Activated CD8-positive, alpha-beta memory T cell treated with anti-CD3 and anti-CD28 coated beads for 1 hour (primary cell): Measurements from ENCODE around the gene SNX12.
"Not testable (repeated sequence)": the region's sequence is repeated elsewhere in the genome, so short reads cannot be mapped to it uniquely, and the experiment has no call there.

Experiments used
- DNase-seq, 2 donors: peaks; one replicate each; pipeline ENCODE4 v3.0.0-alpha.2; 2020; ENCODE audit warnings: low read depth in 1 of 2; ENCODE audit errors: extremely low read depth in 1 of 2

Gene SNX12

DNA sequence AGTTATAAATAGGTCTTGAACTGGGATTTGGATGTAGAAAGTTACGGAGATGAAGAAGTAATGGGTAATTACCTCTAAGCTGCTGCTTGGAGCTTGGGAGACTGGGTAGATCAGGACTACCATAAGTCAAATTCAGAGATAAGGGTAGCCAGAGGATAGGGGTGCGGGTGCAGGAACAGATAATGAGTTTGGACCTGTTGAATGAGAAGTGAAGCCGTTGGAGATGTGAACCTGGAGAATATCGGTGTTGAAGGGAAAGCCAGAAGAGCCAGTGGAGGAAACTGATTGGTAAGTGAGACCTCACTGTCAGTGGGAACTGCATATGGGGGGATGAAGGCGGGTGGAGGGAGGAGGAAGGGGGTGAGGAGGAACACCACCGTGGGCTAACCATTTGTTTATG, 26.9 kb upstream of the SNX12 start:
- no peak for DNase-seq

DNA sequence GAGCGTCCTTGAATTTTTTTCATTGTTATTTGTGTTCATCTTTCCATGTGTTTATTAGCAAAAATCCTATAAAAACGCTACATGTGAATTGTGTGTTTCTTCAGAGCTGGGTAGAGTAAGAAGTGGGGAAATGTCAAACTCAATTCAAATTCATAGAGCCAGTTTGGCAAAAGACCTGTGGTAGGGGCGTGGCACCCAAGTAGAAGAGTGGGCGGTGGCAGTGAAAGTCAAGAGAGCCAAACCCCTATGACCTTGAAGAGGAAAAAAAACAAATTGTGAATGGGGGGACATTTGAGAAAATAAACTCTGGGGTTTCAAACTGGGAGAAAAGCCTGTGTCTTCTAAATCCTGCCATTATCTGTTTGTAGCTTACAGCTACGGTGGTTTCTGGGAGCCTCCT, 23.1 kb upstream of the SNX12 start:
- DNase-seq = no peak

DNA sequence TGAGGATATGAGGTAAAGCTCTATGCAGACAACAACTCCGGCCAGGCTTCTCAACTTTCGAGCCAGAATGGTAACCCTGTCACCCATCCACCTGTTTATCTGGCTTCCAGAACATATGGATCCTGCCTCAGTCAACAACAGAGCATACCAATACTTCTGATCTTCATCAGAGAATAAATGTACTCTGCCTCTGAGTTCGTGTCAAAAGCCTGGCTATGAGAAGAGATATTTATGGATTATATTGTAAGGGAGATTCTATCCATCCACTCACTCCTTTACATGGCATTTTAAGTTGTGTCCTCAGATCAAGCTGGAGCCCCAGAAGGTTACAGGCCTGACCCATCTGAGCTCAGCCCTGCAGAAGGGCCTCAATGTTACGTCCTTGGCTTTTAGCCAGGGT, 17.8 kb upstream of the SNX12 start:
- no peak for DNase-seq

DNA sequence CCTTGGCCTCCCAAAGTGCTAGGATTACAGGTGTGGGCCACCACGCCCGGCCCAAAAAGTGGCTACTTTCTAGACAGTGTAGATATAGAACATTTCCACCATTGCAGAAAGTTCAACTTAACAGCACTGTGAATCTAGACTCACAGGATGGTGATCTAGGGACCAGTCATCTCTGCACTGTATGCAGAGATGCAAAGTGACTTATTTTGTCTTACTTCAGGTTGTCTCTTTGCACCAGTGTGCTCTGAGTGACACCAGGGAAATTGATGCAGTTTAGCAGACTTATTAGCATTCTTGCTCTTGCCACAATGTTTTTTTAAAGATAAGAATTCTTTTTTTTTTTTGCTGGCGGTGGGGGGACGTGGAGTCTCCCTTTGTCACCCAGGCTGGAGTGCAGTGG, 14.7 kb upstream of the SNX12 start:
- DNase-seq = no peak

DNA sequence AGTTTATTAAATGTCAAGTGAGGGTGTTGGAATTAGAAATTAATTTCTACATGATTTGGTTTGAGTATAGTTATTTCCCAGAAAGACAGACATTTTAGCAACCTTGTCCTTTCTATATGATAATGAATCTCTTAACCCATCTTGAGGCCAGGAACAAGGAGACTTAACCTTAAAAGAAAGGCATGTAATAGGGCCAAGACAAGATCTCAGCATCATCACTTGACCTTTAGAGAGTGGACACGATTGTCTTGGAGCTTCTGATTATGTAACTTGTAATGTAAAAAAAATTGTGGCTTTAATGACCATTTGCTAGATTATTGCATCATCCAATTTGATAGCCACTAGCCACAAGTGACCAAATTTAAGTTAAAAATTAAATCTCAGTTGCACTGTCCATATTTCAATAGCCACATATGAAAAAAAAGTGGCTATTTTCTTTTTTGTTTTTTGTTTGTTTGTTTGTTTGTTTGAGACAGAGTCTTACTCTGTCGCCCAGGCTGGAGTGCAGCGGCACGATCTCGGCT, 14.1 kb upstream of the SNX12 start:
- DNase-seq = no peak

DNA sequence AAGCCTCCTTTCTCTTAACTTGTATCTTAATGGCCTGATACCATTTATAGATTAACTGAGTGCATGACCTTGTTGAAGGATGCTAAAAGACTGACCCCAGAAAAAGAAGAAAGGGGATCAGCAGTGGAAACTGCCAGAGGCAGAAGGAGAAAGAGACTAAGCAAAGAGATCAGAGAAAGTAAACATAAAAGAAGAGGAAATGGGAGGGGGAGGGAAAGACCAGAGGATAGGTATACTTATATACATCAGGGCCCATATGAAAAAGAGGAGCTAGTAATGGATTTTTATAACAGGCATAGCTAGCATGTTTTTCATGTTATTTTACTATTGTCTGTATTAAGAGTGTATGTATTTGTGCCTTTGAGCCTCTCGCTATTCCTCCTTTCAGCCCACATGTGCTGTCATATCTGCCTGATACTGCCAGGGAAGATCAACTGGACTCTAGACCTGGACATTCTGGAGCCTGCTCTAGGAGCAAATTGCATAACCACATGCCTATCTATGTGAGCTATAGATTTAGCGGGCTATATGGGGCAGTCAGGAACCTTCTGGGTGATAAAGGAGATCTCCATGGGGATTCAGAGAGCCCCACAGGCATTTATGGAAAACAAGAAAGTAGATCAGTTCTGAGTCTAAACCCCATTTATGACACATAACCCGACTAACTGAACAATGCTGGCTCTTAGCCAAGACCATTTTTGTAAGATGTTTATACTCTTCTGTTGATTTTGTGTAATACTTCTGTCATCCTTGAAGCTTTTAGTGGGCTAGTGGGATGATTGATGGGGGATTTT, 13.4 kb upstream of the SNX12 start:
- DNase-seq = no peak

DNA sequence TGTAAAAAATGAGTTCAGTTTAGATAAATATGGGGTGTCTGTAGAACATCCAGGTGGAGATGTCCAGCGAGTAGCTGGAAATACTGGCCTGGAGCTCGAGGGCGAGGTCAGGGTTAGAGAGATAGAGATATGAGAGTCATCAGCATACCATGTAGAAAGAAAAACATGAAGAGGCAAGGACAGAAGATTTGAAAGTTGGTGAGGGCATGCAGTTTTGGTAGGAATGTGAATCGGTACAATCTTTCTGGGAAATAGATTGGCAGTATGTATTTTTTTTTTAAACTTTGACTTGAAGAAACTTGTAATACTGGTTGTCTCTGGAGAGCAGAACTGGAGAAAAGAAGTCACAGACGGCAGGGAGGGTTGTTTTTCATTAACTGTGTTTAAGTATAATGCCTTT, 2.4 kb upstream of the SNX12 start:
- no peak for DNase-seq

DNA sequence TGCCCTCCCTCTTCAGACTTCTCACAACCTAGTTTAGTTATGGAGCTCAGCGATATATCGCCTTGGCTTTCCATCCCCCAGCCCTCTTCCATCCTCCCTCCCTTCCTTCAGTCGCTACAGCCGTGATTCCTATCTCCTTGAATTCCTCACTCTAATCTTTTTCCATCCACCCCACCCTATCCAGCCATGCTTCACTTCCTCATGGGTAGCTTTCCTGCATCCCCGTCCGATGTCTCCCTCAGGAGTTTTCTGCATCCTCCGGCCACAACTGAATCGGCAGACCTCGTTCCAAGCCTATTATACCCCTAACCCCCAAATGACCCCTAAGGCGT, 456 bp downstream of the SNX12 start:
- no peak for DNase-seq

DNA sequence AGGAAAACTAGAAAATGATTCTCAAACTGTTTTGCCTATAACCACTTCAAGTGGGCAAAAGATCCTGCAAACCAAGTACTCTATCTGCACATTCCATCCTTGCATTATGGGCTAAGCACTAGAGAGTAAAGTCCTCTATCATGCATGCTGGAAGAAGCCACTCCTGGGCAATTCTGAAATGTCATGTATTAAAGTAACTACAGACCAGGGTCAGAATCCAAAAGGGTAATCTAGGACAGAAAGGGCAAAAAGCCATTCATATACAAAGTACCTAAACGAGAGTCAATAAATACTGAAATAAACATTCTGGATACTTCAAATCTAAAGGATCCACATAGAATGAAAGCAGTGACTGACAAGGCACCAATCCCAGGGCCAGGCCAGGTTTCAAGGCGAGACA, 1.0 kb downstream of the SNX12 start:
- DNase-seq = no peak

DNA sequence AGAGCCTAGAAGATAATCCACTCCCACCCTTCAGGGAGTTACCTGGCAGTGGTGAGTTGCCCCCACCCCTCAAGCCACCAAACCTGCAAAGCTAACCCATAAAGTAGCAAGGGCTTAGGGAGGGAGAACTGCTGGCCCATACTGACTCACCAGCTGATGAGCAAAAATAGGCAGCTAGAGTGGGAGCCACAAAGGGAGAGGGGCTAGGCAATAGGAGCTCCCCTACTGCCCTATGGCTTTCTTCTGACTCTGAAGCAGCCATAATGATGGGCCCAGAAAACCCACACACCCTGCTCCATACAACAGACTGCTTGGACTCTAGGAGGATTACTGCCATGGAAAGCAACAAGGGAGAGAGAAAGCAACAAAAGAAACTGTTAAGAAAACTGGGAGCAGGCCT, 8.0 kb downstream of the SNX12 start:
- no peak for DNase-seq

DNA sequence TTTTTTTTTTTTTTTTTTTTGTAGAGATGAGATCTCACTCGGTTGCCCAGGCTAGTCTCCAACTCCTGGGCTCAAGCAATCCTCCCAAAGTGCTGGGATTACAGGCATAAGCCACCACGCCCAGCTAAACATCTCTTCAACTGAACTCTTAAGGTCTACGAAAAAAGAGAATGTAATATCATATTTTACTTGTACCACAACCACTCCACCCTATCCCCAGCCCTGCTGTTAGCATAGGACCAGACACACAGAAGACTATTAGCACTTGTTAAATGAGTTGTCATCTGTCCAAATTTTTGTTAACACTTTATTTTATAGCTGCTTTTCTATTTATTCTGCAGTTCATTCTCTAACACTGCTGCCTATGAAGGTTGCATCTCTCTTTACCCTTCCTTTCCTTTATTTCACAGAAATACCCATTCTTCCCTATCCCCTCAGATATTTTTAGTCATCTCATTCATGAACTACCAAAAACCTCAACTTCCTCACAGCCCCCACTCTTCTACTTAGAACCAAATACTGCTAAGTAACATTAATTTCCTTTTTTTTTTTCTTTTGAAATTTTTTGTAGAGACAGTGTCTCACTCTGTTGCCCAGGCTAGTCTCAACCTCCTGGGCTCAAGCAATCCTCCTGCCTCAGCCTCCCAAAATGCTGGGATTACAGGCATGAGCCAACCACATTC, 10.1 kb downstream of the SNX12 start:
- no peak for DNase-seq

DNA sequence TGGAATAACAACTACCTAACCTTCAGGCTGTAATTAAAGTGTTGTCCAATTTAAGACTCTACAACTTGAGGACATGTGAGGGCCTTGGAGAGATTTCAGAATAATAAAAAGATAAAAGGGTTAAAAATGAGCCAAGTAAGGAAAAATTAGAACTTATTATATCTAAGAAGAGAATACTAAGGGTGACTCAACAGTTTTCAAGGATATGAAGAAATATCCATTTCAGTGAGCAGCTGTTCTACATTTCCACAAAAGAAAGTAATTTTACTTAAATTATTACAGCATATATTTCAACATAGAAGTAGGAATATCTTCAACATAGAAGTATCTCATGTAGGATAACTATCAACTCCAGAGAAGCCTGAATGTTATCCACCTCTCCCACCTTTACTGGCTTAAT, 11.3 kb downstream of the SNX12 start:
- DNase-seq = no peak

DNA sequence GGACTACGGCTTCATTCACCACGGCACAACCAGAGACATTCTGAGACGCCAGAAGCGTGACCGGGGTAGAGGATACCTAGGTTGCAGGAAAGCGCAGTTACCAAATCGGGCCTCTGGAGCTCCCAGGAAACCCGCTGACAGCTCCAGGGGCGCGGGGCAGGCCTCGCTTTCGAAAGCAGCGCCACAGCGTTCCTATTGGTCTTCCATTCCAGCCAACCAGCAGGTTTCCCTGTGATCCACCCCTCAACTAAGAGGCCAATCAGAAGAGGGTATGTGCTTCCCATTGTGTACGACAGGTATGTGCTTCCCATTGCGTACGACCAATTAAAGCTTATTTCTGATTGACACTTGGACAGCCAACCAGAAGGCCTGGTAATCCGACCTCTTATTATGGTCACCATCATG, 14.9 kb downstream of the SNX12 start:
- no peak for DNase-seq

DNA sequence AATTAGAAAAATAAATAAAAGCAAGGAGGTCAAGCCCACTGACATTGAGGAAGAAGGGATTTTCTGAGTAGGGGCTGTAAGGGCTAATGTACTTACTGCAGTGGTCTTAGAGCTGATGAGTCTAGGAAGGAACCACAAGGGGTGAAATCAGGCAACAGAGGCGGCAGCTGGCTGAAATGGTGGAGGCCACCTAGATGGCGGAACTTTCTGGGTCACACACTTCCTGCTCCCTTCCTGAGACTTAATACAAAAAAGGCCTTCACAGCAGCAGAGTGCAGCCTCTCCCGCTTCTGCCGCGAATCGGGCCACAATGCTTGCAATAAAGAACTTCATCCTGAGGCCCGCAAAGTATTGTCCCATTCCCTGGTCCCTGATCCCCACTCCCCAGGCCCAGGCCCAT, 15.4 kb downstream of the SNX12 start:
- DNase-seq = no peak

DNA sequence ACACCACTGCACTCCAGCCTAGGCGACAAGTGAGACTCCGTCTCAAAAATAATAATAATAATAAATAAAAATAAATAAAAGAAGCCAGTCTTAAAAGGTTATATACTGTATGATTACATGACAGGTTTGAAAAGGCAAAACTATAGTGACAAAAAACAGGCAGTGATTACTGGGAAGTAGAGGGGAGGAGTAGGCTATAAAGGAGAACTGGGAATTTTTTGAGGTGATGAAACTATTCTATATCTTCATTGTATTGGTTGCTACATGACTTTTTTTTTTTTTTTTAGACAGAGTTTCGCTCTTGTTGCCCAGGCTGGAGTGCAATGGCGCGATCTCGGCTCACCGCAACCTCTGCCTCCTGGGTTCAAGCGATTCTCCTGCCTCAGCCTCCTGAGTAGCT, 20.2 kb downstream of the SNX12 start:
- DNase-seq = not testable (repeated sequence)

DNA sequence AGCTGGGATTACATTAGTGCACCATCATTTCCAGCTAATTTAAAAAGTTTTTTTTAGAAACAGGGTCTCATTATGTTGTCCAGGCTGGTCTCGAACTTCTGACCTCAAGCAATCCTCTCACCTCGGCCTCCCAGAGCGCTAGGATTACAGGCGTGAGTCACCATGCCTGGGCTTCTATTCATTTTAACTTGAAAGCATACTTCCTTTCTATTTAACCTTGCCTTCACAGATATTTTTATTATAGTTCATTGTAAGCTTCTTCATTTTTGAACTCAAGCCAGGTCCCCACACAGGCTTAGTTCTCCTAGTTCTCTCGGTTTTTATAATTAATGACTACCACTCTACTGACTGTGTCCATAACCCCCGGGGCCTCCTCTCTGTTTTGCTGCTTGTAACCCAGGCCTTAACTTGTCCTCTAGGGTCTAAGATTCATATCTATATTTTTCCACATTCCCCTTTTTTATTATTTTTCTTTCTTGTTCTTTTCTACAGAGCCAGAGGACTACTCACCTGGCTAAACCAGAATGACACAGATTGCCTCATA, 50.7 kb downstream of the SNX12 start:
- no peak for DNase-seq
